HuH-7 (cell line): ENCODE results near the gene GRK6.
"Not testable (repeated sequence)": the region's sequence is repeated elsewhere in the genome, so short reads cannot be mapped to it uniquely, and the experiment has no call there.

Source experiments
- DNase-seq: peaks from one replicate; pipeline ENCODE4 v3.0.0; 2011; ENCODE audit warnings: low spot score

The GRK6 gene

GRCh38 chr5:177397875-177398390 is 28.5 kb upstream of the GRK6 start:
- DNase-seq, result no peak

- no peak for DNase-seq
These were observed 26.2 kb upstream of the GRK6 start, which contains the start of gene PFN3 for GRCh38 chr5:177399997-177400868. PFN3 (minus strand) TSS chr5:177400661; CDS start chr5:177400576, 85 bp downstream.

DNA sequence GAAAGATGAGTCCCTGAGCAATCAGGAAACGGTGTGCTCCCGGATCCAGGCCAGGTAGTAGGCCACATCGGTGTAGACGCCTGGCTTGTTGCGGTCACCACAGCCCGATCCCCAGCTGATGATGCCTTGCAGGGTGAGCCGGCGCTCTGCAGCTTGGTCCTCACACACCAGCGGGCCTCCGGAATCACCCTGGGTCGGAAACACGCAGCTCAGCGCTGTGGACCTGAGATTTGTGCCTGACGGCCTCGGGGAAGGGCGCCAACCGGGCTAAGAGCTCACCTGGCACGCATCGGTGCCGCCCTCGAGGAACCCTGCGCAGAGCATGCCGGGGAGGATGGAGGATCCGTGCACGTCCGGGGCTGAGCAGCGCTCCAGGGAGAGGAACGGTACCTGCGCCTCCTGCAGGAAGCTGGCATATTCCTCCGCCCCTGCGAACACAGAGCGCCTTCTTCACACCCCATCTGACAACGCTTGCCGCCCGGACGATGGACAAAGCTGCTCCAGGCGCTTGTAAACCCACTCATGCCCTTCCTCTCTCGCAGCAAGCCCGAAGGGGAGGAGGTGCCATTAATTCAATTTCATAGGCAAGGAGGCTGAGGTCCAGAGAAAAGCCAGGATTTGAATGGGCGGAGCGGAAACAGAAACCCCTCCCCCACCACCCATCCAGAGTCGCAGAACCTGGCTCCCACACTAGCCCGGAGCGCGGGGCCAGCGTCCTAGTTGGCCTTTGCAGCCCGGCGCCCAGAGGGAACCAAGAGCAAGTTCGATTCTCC is 24.0 kb upstream of the GRK6 start:
- DNase-seq, result no peak

- DNase-seq, result no peak
These were observed 23.2 kb upstream of the GRK6 start for GRCh38 chr5:177403102-177403791.

GRCh38 chr5:177403792-177404640 is 22.5 kb upstream of the GRK6 start:
- no peak for DNase-seq

DNA sequence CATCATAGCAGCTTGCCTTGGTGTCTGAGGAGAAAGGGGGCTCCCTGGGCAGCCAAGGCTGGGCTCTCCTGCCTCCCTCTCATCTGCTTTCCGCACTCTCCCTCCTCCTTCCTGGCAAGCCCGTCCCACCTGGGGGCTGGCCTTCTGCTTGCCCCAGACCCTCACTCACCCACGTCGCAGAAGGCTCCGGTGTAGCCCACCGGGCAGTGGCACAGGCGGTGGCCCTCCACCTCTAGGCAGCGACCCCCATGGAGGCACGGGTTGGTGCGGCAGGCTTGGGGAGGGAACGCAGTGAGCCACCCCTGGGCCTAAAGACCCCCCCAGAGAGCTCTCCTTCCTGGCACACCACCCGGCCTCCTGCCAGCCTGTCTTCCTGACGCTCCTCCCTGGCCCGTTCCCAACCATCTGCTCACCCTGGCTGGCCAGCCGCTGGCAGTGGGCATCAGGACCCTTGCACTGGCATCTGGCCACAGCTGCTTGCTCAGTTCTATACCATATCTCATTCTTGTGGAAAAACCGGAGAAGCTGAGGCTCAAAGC is 21.8 kb upstream of the GRK6 start:
- DNase-seq, result no peak

DNA sequence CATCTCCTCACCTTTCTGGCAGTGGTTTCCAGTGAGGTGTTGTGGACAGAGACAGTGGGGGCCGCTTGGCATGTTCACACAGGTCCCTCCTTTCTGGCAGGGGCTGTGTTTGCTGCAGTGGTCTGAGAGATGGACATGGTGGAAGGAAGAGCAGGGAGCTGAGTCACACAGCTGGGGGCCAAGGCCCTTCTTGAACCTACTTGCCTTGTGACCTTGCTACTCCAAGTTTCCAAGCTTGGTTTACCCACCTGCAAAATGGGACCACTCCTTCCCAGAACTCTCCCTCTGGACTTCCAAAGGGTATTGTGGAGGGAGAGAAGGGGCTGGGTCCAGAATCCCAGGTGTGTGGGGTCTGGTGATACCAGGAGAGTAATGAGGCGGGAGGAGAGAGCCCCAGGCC is 21.2 kb upstream of the GRK6 start:
- DNase-seq, result no peak

DNA sequence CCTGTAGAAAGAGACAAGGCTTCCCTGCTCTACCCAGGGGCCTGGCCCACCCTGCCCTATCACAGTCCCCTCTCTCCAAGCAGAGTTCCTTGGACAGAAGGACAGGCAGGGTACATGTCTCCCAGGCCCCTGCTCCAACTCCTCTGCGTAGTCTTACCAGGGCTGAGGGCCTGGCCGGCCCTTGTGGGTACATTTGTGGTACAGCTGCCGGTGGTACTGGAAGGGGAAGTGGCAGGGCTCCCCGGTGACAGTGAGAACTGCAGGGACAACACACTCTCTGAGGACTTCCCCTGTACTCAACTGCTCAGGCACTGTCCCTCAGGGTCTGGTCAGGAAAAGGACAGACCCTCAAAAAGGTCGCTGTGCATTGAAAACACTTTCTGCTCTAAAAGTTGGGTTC is 20.7 kb upstream of the GRK6 start:
- DNase-seq, result no peak

DNA sequence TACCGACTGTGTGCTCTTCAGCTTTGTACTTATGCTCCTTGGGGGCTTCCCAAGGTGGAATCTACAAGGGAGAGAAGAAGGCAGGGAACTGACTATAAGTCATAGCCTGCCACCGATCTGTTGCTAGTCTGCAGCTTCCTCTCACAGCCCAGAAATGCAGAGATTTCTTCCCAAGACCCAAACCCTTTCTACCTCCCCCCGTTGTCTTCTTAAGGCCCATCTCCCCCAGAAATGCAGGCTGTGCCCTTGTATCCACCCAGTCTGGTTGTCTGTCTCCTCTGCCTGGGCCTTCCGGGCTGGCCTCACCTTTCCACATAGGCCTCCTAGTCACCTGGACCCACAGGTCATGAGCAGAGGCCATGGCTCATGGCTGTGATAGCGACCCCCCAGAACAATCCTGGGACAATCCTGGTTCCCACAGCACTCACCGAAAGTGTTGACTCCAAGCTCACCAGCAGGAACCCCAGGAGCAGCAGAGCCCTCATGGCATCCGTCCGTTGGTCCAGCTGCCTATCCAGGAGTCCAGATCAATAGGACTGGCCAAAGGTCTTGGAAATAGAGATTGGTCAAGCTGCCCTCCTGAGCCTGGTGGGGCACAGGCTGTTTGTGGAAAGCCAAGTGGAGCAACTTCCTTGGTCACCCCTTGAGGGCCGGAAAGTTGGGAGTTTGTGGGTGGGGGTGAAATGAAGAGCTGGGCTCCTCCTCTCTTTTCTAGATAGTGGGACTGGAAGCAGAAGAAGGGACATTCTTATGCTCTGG is 17.3 kb upstream of the GRK6 start, which contains the start of gene F12:
F12 (minus strand) TSS at position 522 of the 759 bp plus-strand sequence; CDS start at position 485, 37 bp downstream.
- peak; percentile 62 for DNase-seq

- no peak for DNase-seq
These were observed 15.9 kb upstream of the GRK6 start for GRCh38 chr5:177410575-177410974.

GRCh38 chr5:177412603-177413233 is 13.8 kb upstream of the GRK6 start:
- no peak for DNase-seq

DNA sequence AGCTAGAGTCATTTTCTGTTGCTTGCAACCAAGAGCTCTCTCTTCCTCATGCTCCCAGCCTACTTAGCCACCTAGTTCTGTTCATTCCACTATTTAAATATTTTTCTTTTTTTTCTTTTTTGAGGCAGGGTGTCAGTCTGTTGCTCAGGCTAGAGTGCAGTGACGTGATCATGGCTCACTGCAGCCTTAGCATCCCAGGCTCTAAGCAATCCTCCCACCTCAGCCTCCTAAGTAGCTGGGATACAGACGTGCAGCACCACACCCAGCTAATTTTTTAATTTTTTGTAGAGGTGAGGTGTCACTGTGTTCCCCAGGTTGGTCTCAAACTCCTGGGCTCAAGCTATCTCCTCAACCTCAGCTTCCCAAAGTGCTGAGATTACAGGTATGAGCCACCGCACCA is 12.0 kb upstream of the GRK6 start:
- no peak for DNase-seq

DNA sequence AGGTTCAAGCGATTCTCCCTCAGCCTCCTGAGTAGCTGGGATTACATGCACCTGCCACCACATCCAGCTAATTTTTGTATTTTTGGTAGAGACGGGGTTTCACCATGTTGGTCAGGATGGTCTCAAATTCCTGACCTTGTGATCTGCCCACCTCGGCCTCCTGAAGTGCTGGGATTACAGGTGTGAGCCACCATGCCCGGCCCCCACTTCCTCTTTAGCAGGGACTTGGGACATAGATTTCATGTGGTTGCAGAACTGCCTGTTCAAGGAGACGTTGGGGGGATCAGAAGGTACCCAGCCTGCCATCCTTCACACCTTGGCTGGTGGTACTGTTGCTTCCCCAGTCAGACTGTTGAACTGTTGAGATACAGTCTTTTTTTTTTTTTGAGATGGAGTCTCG is 9.4 kb upstream of the GRK6 start:
- not testable (repeated sequence) for DNase-seq

DNA sequence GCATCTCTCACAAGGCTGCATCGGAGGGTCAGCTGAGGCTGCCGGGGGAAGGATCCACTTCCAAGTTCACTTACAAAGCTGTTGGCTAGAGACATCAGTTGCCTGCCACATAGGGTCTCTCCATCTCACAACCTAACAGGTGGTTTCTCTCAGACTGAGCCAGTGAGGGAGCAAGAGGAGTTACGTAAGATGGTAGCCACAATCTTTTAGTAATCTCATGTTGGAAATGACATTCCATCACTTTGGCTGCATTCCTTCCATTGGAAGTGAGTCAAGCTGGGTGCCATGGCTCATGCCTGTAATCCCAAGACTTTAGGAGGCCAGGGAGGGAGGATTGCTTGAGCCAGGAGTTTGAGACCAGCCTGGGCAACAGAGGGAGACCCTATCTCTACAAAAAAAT is 7.4 kb upstream of the GRK6 start:
- DNase-seq, result no peak

GRCh38 chr5:177420472-177420871 is 6.0 kb upstream of the GRK6 start:
- DNase-seq, result not testable (repeated sequence)

GRCh38 chr5:177421062-177421798 is 5.2 kb upstream of the GRK6 start:
- no peak for DNase-seq

GRCh38 chr5:177423671-177424070 is 2.8 kb upstream of the GRK6 start:
- DNase-seq, result no peak

DNA sequence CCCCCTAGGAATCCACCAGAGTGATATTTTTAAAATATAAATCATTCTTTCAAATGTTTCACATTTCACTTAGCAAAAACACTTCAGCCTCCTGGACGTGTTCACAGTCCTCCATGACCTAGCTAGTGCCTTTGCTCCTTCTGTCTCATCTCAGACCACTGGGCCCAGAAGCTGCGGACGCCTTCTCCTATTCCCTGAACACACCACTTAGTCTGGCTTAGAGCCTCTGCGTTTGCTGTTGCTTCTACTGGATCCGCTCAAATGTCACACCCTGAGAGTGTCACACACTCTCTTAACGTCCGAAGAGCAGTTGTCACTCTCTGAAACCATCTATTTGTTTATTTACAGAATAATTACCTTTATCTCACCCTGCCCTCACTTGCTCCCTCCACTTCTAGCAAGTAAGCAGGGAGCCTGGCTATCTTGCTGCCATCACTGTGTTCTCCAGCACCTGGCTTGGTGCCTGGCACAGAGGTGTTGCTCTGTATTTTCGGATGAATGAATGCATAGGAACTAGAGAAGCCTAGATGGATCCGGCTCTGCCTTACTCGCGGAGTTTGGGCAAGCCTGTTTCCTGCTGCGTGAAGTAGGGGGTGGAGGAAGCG is 1.2 kb upstream of the GRK6 start:
- DNase-seq, result no peak
